Activated CD4-positive, alpha-beta T cell treated with anti-CD3 and anti-CD28 coated beads, Interleukin-2, Interleukin-6, amounts not matched to agents 100 ng/mL and 50 ng/mL, durations not matched to agents 16 hours and 8 hours (primary cell): Measurements from ENCODE around the gene NRL.
A peak's percentile ranks its signal among the peaks of the same experiment; 100 is the strongest.

ENCODE experiments used
- DNase-seq: peaks from one replicate; pipeline ENCODE4 v3.0.0-alpha.2; 2020

NRL gene

GRCh38 chr14:24065408-24065807 lies 49.3 kb downstream of the NRL start:
- DNase-seq, result no peak

DNA sequence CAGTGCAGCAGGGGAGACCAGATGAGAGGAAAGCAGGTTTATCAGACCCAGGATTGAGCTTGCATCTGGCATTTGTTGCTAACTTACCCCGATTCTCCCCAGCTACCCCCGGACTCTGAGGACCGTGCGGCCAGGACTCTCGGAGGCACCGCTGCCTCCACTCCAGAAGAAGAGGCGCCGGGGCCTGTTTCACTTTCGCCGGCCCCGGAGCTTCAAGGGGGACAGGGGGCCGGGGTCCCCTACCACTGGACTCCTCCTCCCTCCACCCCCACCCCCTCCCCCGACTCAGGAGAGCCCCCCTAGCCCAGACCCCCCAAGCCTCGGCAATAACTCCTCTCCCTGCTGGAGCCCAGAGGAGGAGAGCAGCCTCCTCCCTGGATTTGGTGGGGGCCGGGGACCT lies 49.9 kb downstream of the NRL start:
- DNase-seq, result no peak

GRCh38 chr14:24064091-24064795 lies 50.5 kb downstream of the NRL start:
- DNase-seq, result no peak

DNA sequence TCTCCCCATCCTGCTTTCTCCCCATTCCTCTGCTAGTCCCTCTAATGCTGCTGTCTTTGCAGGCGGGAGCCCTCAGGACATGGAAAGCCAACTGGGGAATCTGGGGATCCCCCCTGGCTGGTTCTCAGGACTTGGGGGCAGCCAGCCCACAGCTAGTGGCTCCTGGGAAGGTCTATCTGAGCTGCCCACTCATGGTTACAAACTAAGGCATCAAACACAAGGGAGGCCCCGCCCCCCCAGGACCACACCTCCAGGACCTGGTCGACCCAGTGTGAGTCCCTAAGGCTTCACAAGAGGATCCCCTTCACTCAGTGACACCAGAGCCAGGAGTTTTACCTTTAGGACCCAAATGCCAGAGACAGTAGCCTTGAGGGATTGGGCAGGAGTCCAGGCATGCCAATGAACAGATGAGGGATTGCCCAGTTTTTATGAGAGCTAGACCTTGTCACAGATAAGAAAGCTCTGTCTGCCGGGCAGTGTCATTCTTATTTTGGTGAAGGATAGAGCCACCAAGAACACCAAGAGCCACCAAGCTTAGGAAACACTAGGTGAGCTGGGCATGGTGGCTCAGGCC lies 51.4 kb downstream of the NRL start:
- DNase-seq, result no peak

DNA sequence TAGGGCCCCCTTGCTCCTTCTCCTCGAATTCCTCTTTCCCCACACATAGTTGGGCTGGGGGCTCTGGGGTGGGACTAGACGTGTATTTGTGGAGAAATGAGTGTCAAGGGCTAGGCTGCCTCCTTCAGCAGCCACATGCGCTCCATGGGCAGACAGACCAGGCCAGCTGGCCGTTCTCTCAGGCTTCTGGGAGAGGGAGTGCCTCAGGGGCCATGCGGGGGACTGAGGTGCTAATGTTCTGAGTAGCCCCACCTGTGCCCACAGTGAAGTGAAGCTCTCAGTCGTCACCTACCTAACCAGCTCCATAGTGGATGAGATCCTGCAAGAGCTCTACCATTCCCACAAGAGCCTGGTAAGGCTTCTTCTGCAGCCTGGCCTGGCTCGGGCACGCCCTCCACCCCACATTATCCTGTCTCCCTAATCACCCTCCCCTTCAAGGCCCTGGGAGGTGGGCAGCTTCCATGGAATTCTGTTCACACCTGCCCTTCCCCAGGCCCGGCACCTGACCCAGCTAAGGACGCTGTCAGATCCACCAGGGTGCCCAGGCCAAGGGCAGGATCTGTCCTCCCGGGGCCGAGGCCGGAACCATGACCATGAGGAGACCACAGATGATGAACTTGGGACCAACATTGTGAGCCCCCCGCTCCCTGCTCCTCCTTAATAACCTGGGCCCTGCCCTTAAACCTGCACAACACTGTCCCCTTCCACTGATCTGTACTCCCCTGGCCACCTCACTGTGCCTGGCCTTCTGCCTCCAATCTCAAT lies 52.4 kb downstream of the NRL start:
- DNase-seq, result no peak

DNA sequence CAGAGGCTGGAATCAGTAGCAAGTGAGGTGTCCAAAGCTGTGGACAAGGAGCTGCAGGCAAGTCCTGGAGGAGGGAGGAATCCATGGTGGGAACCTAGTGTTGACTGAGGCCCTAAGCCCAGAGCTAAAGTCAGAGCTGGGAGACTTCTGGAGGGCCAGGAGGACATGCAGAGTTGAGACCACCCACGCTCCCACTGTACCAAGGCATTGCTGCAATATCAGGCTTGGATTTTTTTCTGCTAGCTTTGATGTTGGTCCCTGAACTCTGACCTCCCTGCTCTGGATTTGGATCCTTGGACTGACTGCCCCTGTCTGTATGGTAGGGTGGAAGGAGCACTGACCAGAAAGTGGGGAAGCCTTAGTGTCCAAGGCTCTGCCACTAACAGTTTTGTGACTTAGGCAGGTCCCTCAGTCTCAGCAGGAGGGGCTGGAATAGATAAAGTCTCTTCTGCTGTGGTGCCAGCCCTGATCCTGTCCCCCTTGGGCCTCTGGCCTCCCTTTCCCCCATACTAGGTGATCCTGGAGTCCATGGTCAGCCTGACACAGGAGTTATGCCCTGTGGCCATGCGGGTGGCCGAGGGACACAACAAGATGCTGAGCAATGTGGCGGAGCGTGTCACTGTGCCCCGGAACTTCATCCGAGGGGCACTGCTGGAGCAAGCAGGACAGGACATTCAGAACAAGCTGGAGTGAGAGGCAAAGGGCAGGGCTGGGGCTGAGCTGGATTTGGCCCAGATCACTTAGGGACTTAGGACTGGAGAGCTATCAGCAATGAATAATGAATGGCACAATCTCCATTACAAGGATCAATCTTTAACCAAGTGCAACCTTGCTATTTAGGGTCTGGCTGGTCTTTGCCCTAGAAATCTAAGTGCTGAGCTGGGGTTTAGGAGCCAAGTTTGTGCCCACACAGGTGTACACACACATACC lies 53.5 kb downstream of the NRL start:
- DNase-seq, result no peak

DNA sequence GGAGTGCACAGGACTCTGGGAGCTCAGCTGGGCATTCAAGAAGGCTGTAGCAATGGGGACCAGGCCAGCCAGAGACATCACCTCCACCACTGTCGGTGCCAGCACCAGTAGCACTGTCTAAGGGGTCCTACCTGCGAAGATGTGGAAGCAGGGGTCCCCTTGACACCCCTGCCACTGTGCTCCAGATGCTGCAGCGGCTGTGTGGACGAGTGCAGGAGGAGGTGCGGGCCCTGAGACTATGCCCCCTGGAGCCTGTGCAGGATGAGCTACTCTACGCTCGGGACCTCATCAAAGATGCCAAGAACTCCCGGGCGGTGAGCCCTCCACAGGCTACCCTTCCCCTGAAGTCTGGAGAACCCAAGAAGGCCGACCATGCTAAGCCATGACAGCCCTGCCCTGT lies 54.3 kb downstream of the NRL start:
- DNase-seq, result no peak

DNA sequence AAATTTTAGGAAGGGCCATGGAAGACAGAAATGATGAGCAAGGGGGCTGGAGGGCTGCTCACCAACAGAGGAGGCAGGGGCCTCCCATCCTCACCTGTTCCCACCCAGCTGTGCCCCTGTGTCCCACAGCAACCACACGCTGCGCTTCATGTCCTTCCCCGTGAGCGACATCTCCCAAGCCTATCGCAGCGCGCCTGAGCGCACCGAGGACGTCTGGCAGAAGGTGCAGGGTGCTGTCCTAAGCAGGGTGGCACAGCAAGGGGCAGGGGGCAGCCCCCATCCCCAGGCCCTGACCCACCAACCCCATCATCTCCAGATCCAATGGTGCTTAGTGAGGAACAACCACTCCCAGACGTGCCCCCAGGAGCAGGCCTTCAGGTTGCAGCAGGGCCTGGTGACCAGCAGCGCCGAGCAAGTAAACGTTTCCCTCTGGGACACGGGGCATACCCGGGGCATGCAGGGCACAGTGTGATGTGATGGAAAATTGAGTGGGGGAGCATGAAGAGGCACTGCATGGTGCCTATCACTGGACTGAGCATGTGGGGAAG lies 54.8 kb downstream of the NRL start:
- DNase-seq, result no peak

GRCh38 chr14:24058951-24059475 lies 55.7 kb downstream of the NRL start:
- no peak for DNase-seq

- peak; percentile 81 for DNase-seq
These were observed 56.3 kb downstream of the NRL start for GRCh38 chr14:24058260-24058950.

DNA sequence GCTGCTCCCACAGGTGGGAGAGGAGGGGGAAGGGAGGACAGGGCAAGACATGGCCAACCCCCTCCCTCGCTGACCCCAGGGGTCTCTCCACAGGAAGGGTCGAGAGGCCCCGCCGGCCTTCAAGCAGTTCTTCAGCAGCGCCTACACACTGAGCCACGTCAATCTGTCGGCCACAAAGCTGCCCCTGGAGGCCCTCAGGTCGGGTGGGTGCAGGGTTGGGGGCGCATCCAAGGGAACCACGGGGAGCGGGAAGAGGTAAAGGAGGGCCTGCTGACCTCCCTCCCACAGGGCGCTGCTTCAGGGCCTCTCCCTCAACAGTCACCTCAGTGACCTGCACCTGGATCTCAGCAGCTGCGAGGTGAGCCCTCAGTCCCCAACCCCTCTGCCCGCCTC lies 56.9 kb downstream of the NRL start:
- no peak for DNase-seq

GRCh38 chr14:24057271-24057670 lies 57.5 kb downstream of the NRL start:
- DNase-seq, result no peak

GRCh38 chr14:24056800-24057184 lies 58.0 kb downstream of the NRL start:
- DNase-seq, result no peak

DNA sequence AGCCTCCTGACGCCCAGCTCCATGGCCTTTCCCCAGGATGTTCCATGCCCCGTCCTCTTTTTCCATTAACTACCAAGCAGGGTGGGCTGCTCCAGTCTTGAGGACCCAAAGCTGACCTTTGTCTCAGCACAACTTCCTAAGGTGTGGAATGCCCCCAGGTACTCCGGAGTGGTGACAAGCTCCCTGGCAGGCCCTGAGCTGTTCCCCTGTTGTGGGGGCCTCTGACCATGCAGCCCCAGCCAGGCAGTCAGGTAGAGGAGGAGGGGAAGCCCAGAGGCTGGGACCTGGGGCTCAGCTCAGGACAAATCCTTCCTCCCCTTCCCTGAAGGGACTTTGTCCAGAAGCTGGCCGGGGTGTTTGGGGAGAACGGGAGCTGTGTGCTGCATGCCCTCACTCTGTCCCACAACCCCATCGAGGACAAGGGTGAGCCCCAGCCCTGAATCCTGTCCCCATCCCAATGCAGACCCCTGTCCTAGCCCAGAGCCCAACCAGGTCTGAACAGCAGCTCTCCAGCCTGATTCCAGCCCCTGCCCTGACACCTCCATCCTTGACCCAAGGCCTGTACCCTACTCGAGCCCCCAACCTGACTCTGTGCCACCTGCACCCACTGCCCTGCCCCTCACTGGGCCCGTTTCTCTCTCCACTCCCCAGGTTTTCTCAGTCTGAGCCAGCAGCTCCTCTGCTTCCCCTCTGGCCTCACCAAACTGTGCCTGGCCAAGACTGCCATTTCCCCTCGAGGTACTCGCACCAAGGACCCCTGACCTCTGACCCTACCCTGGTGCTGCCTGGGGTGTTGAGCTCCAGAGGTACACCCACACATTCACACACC lies 58.6 kb downstream of the NRL start:
- DNase-seq, result no peak

DNA sequence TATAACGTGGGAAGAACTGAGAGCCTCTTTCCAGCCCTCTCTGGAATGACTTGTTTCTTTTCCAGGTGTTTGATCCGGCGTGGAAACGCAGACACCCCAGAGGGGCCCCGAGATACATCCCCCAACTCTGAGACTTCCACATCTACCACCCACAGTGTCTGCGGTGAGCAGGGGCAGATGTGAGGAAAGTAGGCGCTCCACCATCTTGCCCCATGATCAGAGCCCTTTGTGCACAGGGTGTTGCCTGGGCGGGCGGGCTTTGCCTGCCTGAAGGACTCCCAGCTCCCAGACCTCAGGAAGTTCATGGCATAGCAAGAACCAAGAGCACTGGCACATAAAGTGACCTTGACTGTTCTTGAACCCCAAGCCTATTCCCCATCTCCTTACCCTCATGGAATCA lies 60.1 kb downstream of the NRL start:
- DNase-seq, result no peak

DNA sequence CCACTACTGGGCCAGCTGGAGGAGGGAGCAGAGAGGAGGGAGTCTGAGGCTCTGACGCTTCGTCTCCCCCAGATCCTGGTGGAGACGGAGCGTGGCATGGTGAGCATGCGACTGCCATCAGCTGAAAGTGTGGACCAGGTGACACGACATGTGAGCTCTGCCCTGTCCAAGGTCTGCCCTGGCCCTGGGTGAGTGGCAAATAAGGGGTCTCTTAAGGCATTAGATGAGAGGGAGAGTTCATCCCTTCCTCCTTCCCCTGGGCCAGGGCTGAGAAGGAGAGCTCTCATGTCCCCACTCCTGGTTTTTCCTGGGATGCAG lies 60.5 kb downstream of the NRL start:
- DNase-seq, result no peak

- no peak for DNase-seq
These were observed 61.0 kb downstream of the NRL start for GRCh38 chr14:24053548-24054323.

DNA sequence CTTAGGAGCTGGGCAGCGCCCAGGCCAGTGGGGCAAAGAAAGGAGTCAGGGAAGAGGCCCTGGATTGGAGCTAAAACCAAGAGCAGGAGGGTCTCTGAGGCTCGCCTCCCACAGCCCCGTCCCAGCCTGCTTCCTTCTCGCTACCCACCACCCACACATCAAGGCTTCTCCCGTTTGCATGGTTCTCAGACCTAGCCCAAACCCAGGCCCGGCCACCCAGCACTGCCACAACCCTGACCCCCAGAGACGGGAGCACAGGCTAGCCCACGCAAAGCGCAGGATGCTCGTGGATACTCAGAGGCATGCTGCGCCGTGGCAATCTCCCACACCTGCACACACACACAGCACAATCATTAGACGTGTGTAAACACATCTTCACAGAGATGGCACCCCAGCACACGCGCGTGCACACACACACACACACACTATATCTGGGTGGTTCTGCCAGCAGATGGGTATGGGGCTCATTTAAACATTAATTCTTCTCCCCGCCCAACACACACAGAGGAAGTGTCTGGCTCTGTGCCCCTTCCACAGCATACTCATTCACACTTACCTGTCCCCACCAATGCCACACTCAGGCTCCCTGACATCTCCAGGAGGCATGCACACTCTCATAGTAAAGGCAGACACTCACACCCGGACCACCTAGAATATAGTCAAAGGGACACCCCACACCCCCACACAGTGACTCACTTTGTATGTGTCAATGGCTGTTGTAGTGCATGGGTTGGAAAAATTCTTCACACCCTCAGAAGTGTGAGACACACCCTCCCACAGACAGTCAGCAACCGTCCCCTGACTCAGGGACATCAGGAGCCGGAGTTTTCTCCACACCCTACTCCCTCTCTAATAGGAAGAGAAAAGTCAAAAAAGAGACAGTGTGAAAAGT lies 61.8 kb downstream of the NRL start:
- peak; percentile 63 for DNase-seq
